CD14-positive monocyte (primary cell): ENCODE measurements around the gene ZNF493. TPM values are rescaled to one million over a fixed set of nuclear protein-coding genes. Genes with fewer than 3 reads are reported as not detected.

Experiments used
- DNase-seq, 3 donors: peaks; one replicate each; pipeline ENCODE4 v3.0.0-alpha.2; 2011 to 2022
- H2AFZ ChIP-seq: 2 replicates; pipeline ENCODE4 v1.6.0; 2012; ENCODE audit warnings: mild to moderate bottlenecking, low read depth, low read length, inconsistent platforms; ENCODE audit not compliant: insufficient read depth, poor library complexity, severe bottlenecking
- H3K27ac ChIP-seq, 2 donors: 1 replicate in 1 of 2; 2 replicates in 1 of 2; pipeline ENCODE4 v1.5.1; 2012 to 2013; ENCODE audit warnings: low read length in 2 of 2, control low read depth in 1 of 2, inconsistent platforms in 1 of 2, low read depth in 1 of 2, mild to moderate bottlenecking in 1 of 2
- H3K27me3 ChIP-seq, 2 donors: one replicate each; pipeline versions ENCODE4 v1.6.0 to v1.6.1; 2011 to 2013; ENCODE audit warnings: low read length in 2 of 2; ENCODE audit not compliant: control insufficient read depth in 2 of 2, insufficient read depth in 2 of 2
- H3K36me3 ChIP-seq, 2 donors: replicated peaks in 1 of 2; 1 replicate in 1 of 2; 2 replicates in 1 of 2; pipeline versions ENCODE4 v1.5.1 to v1.6.1; 2012 to 2013; ENCODE audit warnings: low read length in 2 of 2, control low read depth in 1 of 2, inconsistent platforms in 1 of 2, mild to moderate bottlenecking in 1 of 2; ENCODE audit not compliant: insufficient read depth in 2 of 2, control insufficient read depth in 1 of 2
- H3K4me1 ChIP-seq, 2 donors: 1 replicate in 1 of 2; 2 replicates in 1 of 2; pipeline versions ENCODE4 v1.5.1 to v1.6.1; 2012 to 2013; ENCODE audit warnings: low read length in 2 of 2, control low read depth in 1 of 2, inconsistent platforms in 1 of 2, mild to moderate bottlenecking in 1 of 2, moderate library complexity in 1 of 2; ENCODE audit not compliant: insufficient read depth in 2 of 2, control insufficient read depth in 1 of 2
- H3K4me2 ChIP-seq: replicated peaks from 2 replicates; pipeline ENCODE3; 2012; ENCODE audit warnings: low read length, moderate library complexity, mild to moderate bottlenecking; ENCODE audit not compliant: poor library complexity, severe bottlenecking; ENCODE audit errors: extremely low read depth
- H3K4me3 ChIP-seq, 3 experiments: fragments of 200-600 bp in 1 of 3; sonication (generic) in 1 of 3; replicated peaks in 1 of 3; 1 replicate in 2 of 3; 2 replicates in 1 of 3; pipeline ENCODE4 v1.5.1; 2011 to 2013; ENCODE audit warnings: low read length in 3 of 3, mild to moderate bottlenecking in 3 of 3, control low read depth in 2 of 3, low read depth in 2 of 3, inconsistent platforms in 1 of 3, moderate library complexity in 1 of 3
- H3K79me2 ChIP-seq: 2 replicates; pipeline ENCODE4 v1.6.0; 2012; ENCODE audit warnings: mild to moderate bottlenecking, control low read depth, inconsistent platforms, low read length, moderate library complexity; ENCODE audit not compliant: insufficient read depth
- H3K9ac ChIP-seq: 2 replicates; pipeline ENCODE4 v1.6.0; 2017; ENCODE audit warnings: low read length, mild to moderate bottlenecking; ENCODE audit not compliant: insufficient read depth, poor library complexity, severe bottlenecking
- H3K9me3 ChIP-seq, 2 donors: replicated peaks in 1 of 2; 1 replicate in 1 of 2; 2 replicates in 1 of 2; pipeline versions ENCODE4 v1.5.1 to v1.6.1; 2012 to 2013; ENCODE audit warnings: low read length in 2 of 2, control low read depth in 1 of 2; ENCODE audit not compliant: control insufficient read depth in 1 of 2, insufficient read depth in 1 of 2
- H4K20me1 ChIP-seq: 2 replicates; pipeline ENCODE4 v1.6.0; 2012; ENCODE audit warnings: mild to moderate bottlenecking, low read length, control low read depth, moderate library complexity; ENCODE audit not compliant: insufficient read depth
- H3K27ac Mint-ChIP-seq, 7 donors: one replicate each; pipeline ENCODE4 v1.8.0; 2020; ENCODE audit warnings: mild to moderate bottlenecking in 7 of 7, mixed read lengths in 7 of 7, moderate library complexity in 6 of 7, inconsistent platforms in 2 of 7
- H3K27me3 Mint-ChIP-seq, 3 donors: one replicate each; pipeline ENCODE4 v1.8.0; 2021 to 2022; ENCODE audit warnings: low read depth in 3 of 3, mild to moderate bottlenecking in 3 of 3, mixed read lengths in 3 of 3, moderate library complexity in 3 of 3, inconsistent platforms in 1 of 3
- H3K36me3 Mint-ChIP-seq, 2 donors: one replicate each; pipeline ENCODE4 v1.8.0; 2020; ENCODE audit warnings: mixed read lengths in 2 of 2, inconsistent platforms in 1 of 2, mild to moderate bottlenecking in 1 of 2
- H3K4me1 Mint-ChIP-seq: one replicate; pipeline ENCODE4 v1.8.0; 2020; ENCODE audit warnings: mild to moderate bottlenecking, mixed read lengths
- H3K4me3 Mint-ChIP-seq, 2 donors: one replicate each; pipeline ENCODE4 v1.8.0; 2020; ENCODE audit warnings: mild to moderate bottlenecking in 2 of 2, mixed read lengths in 2 of 2, moderate library complexity in 1 of 2
- H3K9me3 Mint-ChIP-seq, 7 donors: one replicate each; pipeline ENCODE4 v1.8.0; 2020 to 2022; ENCODE audit warnings: mixed read lengths in 7 of 7, mild to moderate bottlenecking in 6 of 7, moderate library complexity in 6 of 7, inconsistent platforms in 2 of 7
- CTCF ChIP-seq: fragments of 200-600 bp; IDR thresholded peaks from one replicate; pipeline ENCODE4 v1.8.0; 2022; ENCODE audit warnings: antibody characterized with exemption, mild to moderate bottlenecking
- WGBS: methylation state at CpG from one replicate; pipeline ENCODE4 v1.1.5; 2013; ENCODE audit warnings: missing lambda C conversion rate; ENCODE audit not compliant: insufficient coverage; 5-methylcytosine and 5-hydroxymethylcytosine counted together
- intact Hi-C, 2 donors: fragments of 100-400 bp; cut with micrococcal nuclease; formaldehyde crosslinking; loops; one replicate each; pipeline versions ENCODE4 v1.15.0 to v1.15.1; 2023
- polyA plus RNA-seq, 3 donors: library from polyadenylated mRNA; depleted of rRNA in 1 of 3; unstranded in 2 of 3; stranded (reverse) in 1 of 3; fragments of 300-500 nt in 2 of 3; fragments of >200 nt in 1 of 3; fragmentation: Illumina TruSeq in 2 of 3; gene quantifications; 1 replicate in 2 of 3; 2 replicates in 1 of 3; pipeline ENCODE4 v1.2.3, GENCODE V29; 2012 to 2021

ZNF493 gene
- polyA plus RNA-seq, 3 donors: 2.1 to 3.5 (median 2.6) TPM

- no peak for TF ChIP-seq CTCF
- H3K9me3 Mint-ChIP-seq: peaks cover 24 to 82% (median 63%) of the 10 kb centered on the region in 7 donors
These were observed 35.7 kb downstream of the ZNF493 start for GRCh38 chr19:21432590-21432989.

GRCh38 chr19:21434516-21434915 is 37.6 kb downstream of the ZNF493 start:
- Histone ChIP-seq H3K4me3 (no peak overlapping the region), H3K79me2 (no peaks in the 10 kb centered on the region), H3K36me3 (no peaks in the 10 kb centered on the region), H3K27ac (no peak overlapping the region), H3K9ac (no peak overlapping the region), H3K27me3 (no peaks in the 10 kb centered on the region), H2AFZ (no peak overlapping the region), H3K4me2 (no peak overlapping the region), H3K4me1 (peaks cover 0 to 5% of the 10 kb centered on the region in 2 donors), H3K9me3 (peaks cover 68 to 82% of the 10 kb centered on the region in 2 donors), H4K20me1 (no peaks in the 10 kb centered on the region)
- no peak for TF ChIP-seq CTCF
- peaks cover 8% of the 10 kb centered on the region for H3K4me1 Mint-ChIP-seq
- no peaks in the 10 kb centered on the region for H3K36me3 Mint-ChIP-seq
- peaks cover 0 to 1% (median 0%) of the 10 kb centered on the region in 3 donors for H3K27me3 Mint-ChIP-seq
- WGBS: 87% methylated on average over 8 of the region's 8 CpGs
- DNase-seq: no peak
- no peak overlapping the region for H3K4me3 Mint-ChIP-seq
- intact Hi-C loops: no loop called here
- peaks cover 32 to 87% (median 67%) of the 10 kb centered on the region in 7 donors for H3K9me3 Mint-ChIP-seq
- H3K27ac Mint-ChIP-seq: no peak overlapping the region

More at GRCh38 chr19:21432590-21432989, 35.7 kb downstream of the ZNF493 start:
- intact Hi-C loops: no loop called here
- no peak overlapping the region for H3K9ac ChIP-seq
- no peak overlapping the region for H3K27ac Mint-ChIP-seq
- H3K36me3 Mint-ChIP-seq: no peaks in the 10 kb centered on the region
- no peak overlapping the region for H2AFZ ChIP-seq
- H3K9me3 ChIP-seq: peaks cover 65 to 98% of the 10 kb centered on the region in 2 donors
- H3K4me3 Mint-ChIP-seq: no peak overlapping the region
- H3K27me3 Mint-ChIP-seq: peaks cover 0 to 1% (median 0%) of the 10 kb centered on the region in 3 donors
- no peaks in the 10 kb centered on the region for H3K79me2 ChIP-seq
- H3K4me2 ChIP-seq: no peak overlapping the region
- H3K27me3 ChIP-seq: no peaks in the 10 kb centered on the region
- no peaks in the 10 kb centered on the region for H3K36me3 ChIP-seq
- no peaks in the 10 kb centered on the region for H3K4me1 ChIP-seq
- H3K27ac ChIP-seq: no peak overlapping the region
- DNase-seq: no peak
- no peak overlapping the region for H3K4me3 ChIP-seq
- no peaks in the 10 kb centered on the region for H3K4me1 Mint-ChIP-seq
- no CpG with 5 or more reads among the region's 2 CpGs for WGBS
- no peaks in the 10 kb centered on the region for H4K20me1 ChIP-seq
